SIG-M5 (cell line): ENCODE data around the gene JARID2.

Experiments used
- DNase-seq: peaks from one replicate; lab custom pipeline; 2025; lab: John Stamatoyannopoulos, UW

The JARID2 gene

GRCh38 chr6:15376900-15377487, 131.1 kb downstream of the JARID2 start:
- no peak for DNase-seq

GRCh38 chr6:15378272-15378671, 132.4 kb downstream of the JARID2 start:
- DNase-seq: no peak

- no peak for DNase-seq
These were observed 133.0 kb downstream of the JARID2 start for GRCh38 chr6:15378866-15379265.

- DNase-seq: no peak
These were observed 134.5 kb downstream of the JARID2 start for GRCh38 chr6:15380351-15380750.

GRCh38 chr6:15382089-15382488, 136.2 kb downstream of the JARID2 start:
- no peak for DNase-seq

GRCh38 chr6:15382712-15383111, 136.8 kb downstream of the JARID2 start:
- DNase-seq: no peak

- no peak for DNase-seq
These were observed 139.0 kb downstream of the JARID2 start for GRCh38 chr6:15384901-15385300.

- DNase-seq: no peak
These were observed 139.7 kb downstream of the JARID2 start for GRCh38 chr6:15385521-15385920.

- DNase-seq: no peak
These were observed 140.4 kb downstream of the JARID2 start for GRCh38 chr6:15386110-15386755.

- no peak for DNase-seq
These were observed 140.9 kb downstream of the JARID2 start for GRCh38 chr6:15386756-15387112.

GRCh38 chr6:15387118-15387517, 141.2 kb downstream of the JARID2 start:
- DNase-seq: no peak

- DNase-seq: no peak
These were observed 143.4 kb downstream of the JARID2 start for GRCh38 chr6:15389084-15389764.

GRCh38 chr6:15389765-15390723, 144.2 kb downstream of the JARID2 start:
- no peak for DNase-seq

- no peak for DNase-seq
These were observed 145.6 kb downstream of the JARID2 start for GRCh38 chr6:15391500-15391899.

- DNase-seq: no peak
These were observed 146.3 kb downstream of the JARID2 start for GRCh38 chr6:15392182-15392581.

- no peak for DNase-seq
These were observed 147.7 kb downstream of the JARID2 start for GRCh38 chr6:15393605-15394004.

- DNase-seq: no peak
These were observed 149.2 kb downstream of the JARID2 start for GRCh38 chr6:15395087-15395486.

- DNase-seq: no peak
These were observed 150.9 kb downstream of the JARID2 start for GRCh38 chr6:15396808-15397207.

GRCh38 chr6:15398633-15399275, 152.9 kb downstream of the JARID2 start:
- no peak for DNase-seq

- DNase-seq: no peak
These were observed 154.0 kb downstream of the JARID2 start for GRCh38 chr6:15399641-15400470.

- no peak for DNase-seq
These were observed 154.7 kb downstream of the JARID2 start for GRCh38 chr6:15400572-15401004.
